Subcutaneous adipose tissue (tissue), 4 donors: Measurements from ENCODE around the gene SCN8A. TPM values are rescaled to one million over a fixed set of nuclear protein-coding genes. Genes with fewer than 3 reads are reported as not detected.

Experiments used
- CTCF ChIP-seq: fragments of 450-650 bp; IDR thresholded peaks from one replicate; pipeline ENCODE4 v1.5.1; 2016; ENCODE audit warnings: low read depth, mild to moderate bottlenecking, control low read depth, antibody characterized with exemption, moderate library complexity
- total RNA-seq, 4 donors: library from RNA; depleted of rRNA; stranded (reverse); fragments of >200 nt; gene quantifications; one replicate each; pipeline ENCODE4 v1.1.0, GENCODE V29; 2016

The SCN8A gene
- total RNA-seq, 4 donors from 2014 or later = 0.19 to 1.2 (median 0.68) TPM

GRCh38 chr12:51630256-51630880 is 39.3 kb downstream of the SCN8A start:
- TF ChIP-seq CTCF = no peak

GRCh38 chr12:51630986-51631385 is 40.0 kb downstream of the SCN8A start:
- TF ChIP-seq CTCF = no peak

- TF ChIP-seq CTCF = no peak
Measured at GRCh38 chr12:51631591-51631990, 40.6 kb downstream of the SCN8A start.

- TF ChIP-seq CTCF = no peak
Measured at GRCh38 chr12:51632623-51633022, 41.6 kb downstream of the SCN8A start.

- no peak for TF ChIP-seq CTCF
Measured at GRCh38 chr12:51635346-51635745, 44.3 kb downstream of the SCN8A start.

- no peak for TF ChIP-seq CTCF
Measured at GRCh38 chr12:51636581-51636980, 45.5 kb downstream of the SCN8A start.

- TF ChIP-seq CTCF = no peak
Measured at GRCh38 chr12:51636986-51637385, 46.0 kb downstream of the SCN8A start.
